NCI-H510A treated with DMSO at 0.1 percent for 48 hours (cell line): ENCODE results near the gene ING3.
"Not testable (repeated sequence)": the region's sequence is repeated elsewhere in the genome, so short reads cannot be mapped to it uniquely, and the experiment has no call there.

Source experiments
- DNase-seq: peaks from one replicate; lab custom pipeline; 2025; lab: John Stamatoyannopoulos, UW

ING3 gene

DNA sequence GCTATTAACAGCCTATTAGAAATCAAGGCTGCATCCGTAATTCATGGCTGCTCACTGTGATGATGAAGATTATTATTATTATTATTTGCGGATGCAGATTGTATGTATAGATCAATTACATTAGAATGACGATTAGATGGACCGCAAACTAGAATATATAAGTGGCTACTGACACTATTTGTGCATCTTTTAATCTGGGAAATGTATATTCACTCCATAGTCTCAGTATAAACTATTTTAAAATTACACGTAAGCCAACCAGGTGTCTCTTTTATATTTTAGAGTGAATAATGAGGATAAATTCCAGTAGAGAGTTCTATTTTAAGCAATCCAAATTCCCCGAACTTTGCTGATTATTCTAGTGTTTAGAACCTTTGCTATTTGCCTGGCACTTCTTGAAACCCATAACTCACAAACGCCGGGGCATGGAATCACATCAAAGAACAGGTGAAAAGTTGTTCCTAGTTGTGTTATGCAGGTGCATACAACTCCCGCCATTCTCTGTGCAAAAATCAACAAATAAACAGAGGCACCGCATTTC lies 509 bp upstream of the ING3 start:
- DNase-seq = peak; percentile 38

DNA sequence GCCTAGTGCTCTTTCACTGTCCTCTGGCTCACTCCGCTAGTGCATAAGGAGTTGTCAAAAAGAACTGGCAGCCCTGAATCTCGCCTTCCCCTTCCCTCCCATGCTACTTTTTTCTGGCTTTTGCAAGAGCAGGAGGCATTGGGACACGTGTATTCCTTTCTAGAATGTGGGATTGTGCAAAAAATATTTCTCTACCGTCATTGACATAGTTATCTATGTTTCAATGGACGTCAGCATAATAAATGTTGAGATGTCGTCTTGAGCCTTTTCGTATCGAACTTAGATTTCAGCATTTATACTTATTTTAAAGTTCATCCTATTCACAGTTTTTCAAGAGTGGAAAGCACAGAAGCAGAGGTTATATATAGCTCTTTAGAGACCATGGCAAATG lies 727 bp downstream of the ING3 start:
- no peak for DNase-seq

DNA sequence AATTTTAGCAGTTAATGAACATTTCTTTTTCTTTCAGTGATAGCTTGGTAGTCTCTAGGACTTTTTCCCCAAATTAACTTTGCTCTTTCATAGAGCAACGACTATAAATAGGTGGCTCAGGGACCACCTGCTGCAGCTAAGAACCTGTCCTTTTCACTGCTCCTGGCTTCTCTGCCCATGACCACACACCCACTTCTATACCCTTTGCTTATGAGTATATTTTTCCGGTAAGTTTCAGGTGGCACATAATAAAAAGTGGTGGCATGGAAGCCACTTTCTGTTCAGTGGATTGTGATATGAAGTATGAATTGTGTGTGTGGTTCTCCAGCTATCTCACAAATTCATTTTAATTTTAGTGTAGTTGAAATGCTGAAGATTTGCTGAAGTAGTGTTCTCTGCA lies 1.2 kb downstream of the ING3 start:
- DNase-seq = no peak

DNA sequence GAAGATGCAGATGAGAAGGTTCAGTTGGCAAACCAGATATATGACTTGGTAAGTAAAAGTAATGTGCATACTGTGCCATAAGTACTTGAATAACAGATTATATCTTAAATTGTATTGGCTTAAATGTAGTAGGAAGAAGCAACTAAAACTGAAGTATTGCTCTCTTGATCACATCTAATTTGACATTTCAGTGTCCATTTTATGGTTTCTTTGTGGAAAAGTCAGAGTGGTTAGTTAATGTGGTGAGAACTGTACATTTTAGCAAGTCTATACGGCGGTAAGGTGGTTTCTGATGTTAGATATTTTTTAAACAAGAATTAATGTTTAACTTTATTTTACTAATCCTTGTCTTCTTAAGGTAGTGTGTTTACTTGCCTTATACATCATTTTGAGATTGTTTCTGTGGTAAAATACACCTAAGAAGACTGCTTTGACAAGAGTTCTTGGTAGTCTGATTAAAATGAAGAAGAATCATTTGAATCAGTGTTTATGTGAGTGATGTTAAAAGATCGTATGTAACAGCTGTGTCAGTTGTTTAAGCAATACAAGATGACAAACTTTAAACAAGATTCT lies 5.1 kb downstream of the ING3 start:
- DNase-seq = no peak

DNA sequence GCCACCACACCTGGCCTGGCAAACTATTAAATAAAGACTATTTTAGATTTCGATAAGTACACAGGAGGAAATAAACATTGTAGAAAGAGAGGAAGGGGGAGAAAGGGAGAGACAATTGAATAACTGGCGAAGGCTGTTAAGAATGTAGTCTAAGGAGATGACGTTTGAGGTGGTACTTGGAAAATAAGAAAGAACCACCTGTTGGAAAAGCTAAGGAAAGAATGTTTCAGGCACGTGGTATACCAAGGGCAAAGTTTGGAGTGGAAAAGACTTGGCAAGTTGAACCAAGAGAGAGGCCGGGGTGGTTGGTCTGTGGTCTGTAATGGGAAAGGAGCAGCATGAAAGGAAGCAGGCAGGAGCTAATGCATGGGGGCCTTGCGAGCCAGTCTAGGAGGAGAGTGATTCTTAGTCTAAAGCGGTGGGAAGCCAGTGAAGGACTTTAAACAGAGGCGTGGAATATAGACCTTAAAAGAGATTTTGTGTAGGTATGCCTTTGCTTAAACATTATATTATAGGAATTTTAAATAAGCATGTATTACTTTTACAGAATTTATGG lies 9.4 kb downstream of the ING3 start:
- no peak for DNase-seq

DNA sequence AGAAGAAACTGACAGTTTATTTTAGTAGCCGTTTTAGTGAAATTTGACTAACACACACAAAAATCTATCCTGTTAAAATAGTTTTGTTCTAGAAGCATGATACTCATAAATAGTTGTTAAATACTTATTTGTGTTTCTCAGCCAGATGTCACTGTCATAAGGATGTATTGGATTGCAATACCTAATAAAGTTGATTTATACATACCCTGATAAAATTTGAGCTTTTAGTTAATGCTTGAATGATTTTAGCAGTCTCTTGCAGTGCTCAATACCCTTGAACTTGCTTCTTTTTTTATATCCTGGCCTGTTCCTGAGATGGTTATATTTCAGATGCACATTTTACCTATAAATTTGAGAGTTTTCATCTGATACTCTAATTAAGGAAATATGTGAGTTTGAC lies 10.1 kb downstream of the ING3 start:
- no peak for DNase-seq

DNA sequence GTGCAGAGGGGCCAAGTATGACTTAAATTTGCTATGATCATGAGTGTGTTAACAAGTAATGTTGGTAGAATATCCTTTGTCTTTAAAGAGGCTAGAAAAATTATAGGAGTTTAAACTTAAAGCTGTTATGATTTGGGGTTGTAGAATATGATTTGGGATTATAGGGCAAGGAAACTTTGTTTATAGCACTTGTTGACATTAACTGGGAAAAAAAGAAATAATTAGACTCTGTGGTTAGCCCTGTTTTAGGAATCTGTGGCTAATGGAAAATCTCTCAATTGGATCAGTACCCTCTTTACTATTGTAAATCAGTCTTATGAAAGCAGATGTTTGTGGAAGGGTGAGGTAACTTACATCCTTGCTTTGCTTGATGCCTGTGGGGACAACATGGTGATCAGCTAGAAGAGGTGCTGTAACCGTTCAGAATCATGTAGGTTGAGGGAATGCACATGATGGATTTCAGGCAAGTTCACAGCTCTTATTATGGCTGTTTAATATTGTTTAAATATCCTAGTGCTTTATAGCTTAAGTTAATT lies 11.1 kb downstream of the ING3 start:
- no peak for DNase-seq

DNA sequence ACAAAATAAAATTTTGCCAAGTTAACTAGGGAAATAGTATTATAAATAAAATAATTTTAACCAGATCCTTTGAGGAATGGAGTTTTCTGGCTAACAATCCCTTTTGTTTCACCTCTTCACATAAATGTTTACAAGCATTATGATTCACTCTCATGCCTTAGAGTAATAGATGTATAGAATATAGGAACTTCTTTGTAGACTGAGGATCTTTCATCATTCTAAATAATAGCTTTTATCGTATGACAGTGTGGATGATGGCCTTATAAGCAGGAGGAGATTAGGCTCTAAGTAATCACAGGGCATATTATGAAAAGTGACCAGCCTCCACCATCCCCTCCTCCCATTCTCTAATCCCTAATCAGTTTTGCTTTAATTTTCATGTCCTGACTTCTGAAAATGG lies 13.5 kb downstream of the ING3 start:
- no peak for DNase-seq

DNA sequence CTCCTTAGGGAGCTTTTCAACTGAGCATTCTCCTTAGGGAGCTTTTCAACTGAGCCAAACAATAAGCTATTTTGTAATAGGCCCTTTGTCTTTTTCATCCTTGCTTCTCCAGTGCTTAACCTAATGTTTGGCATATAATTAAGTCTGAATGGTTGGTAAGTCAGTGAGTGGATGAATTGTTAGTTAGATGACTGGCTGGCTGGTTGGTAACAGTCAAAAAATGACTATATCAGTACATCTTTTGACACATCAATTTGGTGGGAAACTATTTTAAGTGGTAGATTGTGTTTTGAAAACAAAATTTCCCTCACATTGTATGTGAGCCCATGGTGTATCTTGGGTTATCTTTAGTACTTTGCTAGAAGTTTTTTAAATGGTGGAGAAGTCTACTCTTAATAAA lies 16.4 kb downstream of the ING3 start:
- DNase-seq = no peak

DNA sequence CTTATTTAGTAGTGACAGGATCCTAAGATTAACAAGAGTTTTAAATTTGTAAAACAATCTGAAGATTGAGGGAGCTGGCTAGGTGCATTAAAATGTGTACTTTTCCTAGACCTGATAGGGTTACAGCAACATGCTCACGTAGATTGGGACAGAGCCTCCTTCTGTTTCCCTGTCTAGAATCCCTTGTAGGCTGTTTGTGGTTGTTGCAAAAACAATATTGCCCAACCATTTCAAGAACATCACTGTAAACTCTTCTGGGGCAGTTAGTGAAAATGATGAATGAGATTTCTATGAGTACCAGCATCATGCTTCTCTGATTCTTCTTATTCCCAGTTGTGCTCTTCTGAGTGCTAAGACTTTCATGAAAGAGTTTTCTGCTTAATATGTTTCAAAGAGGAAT lies 23.3 kb downstream of the ING3 start:
- no peak for DNase-seq

DNA sequence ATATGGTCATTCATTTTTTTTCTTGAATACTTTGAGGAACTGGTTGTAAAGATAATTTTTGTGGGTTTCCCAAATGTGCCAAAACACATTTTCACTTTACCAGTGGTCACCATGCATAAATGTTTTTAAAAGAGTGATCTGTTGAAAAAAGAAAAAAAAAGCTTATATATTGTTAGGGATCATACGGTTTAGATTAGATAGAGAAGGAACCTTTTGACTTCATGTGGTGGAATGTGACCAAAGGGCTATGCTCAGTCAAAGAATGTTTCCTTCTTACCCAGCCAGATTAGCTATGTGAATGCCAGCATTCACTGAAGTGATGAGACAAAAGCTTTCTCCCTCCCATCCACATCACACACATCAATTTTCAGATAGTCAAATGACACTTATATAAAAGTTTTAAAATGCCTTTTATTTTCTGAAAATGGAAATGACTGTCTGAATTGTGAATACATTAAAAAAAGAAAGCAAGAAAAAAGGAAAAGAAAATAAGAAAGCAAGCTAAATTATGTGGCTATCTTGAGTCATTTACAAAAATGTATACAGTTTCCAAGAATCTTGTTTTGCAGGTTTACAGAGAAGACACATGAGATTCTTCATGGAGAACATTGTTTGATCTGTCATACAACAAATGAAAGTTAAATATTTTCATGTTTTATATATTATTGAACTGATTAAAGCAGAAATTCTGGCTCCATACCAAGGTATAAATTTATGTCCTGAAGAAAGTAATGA lies 29.4 kb downstream of the ING3 start:
- DNase-seq = no peak

DNA sequence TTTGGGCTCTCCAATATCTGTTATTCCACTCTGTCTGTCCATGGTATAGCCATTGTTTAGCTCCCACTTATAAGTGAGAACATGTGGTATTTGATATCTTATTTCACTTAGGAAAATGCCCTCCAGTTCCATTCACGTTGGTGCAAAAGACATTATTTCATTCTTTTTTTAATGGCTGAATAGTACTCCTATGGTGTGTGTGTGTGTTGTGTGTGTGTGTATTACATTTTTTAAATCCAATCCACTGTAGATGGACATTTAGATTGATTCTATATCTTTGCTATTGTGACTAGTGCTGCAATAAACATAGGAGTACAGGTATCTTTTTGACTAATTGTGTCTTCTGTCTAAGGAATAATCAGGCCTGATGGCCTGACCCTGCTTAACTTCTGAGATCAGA lies 30.5 kb downstream of the ING3 start:
- DNase-seq = no peak

DNA sequence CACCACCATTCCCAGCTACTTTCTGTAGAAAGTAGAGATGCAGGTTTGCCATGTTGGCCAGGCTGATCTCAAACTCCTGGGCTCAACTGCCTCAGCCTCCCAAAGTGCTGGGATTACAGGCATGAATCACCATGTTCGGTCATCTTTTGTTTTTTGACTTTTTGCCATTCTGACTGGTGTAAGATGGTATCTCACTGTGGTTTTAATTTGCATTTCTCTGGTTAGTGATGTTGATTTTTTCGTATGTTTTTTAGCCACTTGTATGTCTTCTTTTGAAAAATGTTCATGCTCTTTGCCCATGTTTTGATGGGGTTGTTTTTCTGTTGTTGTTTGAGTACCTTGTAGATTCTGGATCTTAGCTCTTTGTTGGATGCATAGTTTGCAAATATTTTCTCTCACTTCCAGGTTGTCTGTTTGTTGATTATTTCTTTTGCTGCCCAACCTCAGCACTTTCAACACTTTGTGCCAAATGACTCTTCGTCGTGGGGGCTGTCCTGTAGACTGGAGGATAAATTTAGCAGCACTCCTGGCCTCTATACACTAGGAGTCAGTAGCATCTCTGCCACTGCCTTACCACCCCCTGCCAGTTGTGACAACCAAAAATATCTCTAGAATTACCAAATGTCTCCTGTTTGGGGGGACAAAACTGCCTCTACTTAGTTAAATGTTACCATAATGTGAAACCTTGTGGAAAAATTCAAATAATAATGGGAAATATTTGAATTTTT lies 31.5 kb downstream of the ING3 start:
- DNase-seq = no peak

DNA sequence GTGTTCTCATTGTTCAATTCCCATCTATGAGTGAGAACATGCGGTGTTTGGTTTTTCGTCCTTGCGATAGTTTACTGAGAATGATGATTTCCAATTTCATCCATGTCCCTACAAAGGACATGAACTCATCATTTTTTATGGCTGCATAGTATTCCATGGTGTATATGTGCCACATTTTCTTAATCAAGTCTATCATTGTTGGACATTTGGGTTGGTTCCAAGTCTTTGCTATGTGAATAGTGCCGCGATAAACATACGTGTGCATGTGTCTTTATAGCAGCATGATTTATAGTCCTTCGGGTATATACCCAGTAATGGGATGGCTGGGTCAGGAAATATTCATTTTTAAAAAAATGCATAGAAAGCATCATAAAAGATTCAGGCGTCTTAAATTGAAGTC lies 33.0 kb downstream of the ING3 start:
- not testable (repeated sequence) for DNase-seq

DNA sequence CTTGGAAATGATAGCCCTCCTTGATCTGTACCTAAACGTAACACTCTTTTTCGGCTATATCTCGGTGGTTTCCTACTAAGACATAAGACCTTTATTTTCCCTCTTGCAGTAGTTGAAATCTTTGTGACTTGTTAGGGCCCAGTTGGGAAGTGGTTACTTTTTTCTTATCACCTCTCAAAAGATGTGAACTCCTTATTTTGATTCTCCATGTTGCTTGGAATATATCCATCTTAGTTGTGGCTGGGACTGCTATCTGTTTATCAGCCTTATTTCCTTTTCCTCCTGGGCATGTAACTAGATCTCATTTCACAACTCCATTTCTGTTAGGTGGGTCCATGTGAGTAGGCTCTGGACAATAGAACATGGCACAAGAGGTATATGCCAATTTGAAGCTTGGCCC lies 33.8 kb downstream of the ING3 start:
- DNase-seq = no peak

DNA sequence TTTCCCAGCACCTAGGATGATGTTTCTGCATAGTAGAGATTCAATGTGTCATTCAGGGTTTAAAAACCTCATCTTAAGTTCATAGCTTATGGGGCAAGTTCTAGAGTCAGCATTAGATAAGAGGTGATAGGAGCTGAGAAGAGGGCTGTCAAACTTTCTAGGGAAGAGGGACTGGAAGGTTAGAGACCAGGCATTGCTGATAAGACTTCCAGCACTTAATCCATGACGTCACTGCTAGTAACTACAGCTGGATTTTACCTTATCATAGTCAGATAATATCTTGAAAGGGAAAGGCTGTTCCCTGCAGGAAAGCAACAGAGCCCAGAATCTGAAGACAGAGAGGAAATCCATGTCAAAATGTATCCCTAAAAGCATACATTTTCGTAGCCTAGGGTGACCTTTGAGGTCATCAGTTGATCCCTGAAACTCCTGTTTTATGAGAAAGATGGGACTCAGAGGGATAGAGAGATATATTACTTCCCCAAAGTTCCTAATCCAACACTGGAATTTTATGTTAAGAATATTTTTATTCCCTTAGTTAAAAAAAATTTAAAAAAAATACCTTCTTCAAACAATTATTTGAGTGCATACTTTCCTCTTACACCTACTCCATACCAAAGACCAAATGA lies 34.7 kb downstream of the ING3 start:
- DNase-seq = no peak

DNA sequence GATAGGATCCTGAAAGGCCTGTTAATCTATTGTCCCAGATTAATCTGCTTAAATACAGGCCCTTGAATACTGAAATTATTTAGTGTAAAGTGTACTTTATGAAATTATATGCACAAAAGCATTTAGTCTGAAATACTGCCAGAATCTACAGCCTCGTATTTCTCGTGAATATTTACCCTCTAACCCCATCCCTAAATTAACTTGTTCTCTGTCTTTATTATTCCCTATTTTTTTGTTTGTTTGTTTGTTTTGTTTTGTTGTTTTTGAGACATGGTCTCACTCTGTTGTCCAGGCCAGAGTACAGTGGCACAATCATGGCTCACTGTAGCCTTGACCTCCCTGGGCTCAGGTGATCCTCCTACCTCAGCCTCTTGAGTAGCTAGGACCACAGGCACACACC lies 35.3 kb downstream of the ING3 start:
- no peak for DNase-seq

DNA sequence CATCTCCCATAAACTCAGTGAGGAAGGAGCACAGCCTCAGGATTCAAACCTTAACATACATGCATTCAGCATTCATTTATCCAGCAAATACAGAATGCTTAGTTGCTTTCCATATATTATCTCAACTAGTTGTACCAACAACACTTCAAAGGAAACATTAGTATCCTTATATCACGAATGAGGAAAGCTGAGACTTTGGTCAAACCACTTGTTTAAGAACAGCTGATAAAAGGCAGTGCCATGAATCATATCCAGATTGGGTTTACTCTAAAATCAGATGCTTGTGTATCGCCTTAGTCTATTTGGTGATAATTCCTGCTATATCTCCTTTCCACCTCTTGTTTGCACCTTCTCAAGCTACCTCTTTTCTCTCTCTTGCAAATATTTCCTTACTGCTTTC lies 36.1 kb downstream of the ING3 start:
- DNase-seq = no peak

DNA sequence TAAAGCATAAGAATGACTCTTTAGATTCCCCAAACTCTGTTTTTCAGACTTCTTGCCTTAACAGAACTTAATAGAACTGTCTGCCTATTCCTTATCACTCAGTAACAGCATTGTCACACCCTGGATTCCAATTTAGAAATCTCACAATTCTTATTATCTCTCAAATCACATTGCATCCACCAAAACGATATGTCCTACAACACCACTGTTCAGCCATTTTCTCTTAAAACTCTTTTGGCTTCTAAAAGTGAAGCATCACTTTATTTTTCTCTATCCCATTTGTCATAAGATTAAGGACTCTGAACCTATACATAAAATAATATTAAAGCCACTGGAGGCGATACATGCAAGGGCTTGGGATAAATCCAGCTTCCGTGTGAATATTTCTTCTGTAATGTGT lies 36.7 kb downstream of the ING3 start:
- DNase-seq = no peak

DNA sequence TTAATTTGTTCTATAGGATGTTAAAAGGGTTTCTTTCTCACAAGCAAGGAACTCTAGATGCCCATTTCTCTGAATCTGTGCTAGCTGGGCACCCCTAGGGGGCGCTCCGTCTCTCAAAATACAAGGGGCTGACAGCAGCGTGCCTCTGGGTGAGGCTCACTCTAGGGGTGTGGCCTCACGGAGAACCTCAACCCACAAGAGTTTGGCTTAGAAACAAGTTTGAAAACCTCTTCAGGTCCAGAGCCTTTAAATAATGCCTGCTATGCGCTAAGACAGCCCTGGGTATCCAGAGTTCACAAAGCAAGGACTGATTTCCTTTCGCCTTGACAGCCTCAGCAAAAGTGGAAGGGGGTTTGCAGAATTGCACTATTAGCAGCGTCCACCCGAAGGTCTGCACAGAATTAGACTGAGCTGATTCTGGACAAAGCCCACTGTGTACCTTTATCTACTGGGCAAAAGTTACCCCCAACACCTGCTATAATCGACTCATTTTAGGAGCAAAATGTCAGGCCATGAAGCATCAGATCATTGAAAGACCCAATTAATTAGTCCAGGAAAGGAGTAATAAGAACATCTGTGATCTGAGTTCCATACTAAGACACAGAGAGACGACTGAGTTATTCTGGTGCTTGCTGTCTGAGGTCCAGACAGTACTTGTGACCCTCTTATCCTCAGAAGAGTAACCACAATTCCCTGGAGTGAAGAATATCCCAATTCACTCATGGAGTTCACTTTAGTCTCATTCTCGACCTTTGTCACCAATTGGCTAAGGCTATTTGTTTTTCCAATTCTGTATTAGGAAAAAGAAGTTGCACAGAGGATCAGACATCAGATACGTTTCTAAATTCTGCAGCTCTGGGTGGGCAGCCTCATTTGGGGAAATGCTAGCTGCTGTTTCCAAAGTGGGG lies 37.4 kb downstream of the ING3 start:
- peak; percentile 66 for DNase-seq

DNA sequence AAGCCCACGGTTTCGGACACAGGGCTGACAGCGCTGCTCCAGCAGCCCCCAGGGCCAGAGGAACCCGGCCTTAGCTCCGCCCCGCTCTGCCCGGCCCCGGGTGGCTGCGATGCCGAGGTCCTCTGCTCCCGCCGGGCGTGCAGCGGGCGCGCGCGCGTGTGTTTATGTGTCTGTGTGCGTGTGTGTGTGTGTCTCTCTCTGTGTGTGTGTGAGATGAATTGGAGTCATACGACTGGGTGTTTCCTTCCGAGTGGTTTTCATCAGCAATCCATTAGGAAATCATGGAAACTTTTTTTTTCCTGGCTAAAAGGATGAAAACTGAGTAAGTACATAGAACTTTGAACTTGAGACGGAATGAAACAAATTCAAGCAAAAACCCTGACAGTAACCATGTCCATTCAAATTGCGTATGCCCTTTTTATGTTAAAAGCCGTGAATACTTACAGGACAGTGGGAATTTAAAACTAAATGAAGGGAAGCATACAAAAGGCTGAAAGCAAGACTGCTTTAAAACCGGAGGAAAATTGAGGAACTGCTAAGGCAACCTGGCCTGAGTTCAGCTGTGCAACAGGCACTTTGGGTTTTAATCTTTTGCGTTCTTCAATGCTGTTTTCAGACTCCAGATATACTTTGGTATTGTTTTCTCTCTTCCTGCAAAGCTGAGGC lies 38.1 kb downstream of the ING3 start, which contains the start of gene CPED1:
Gene CPED1 (plus strand): TSS at position 121 of the 666 bp plus-strand sequence. CDS start 911 bp downstream, outside the sequence.
- peak; percentile 29 for DNase-seq
